Kidney (tissue), 14 donors: ENCODE results near the gene P4HB. TPM values are rescaled to one million over a fixed set of nuclear protein-coding genes. Genes with fewer than 3 reads are reported as not detected.

Experiments
- DNase-seq, 5 donors: peaks; one replicate each; pipeline ENCODE4 v3.0.0-alpha.2; 2013 to 2020
- FAIRE-seq: peaks from 2 replicates; lab custom pipeline; 2012; peaks lifted over from hg19 to GRCh38; lab: Jason Lieb, UNC
- H3K27ac ChIP-seq, 2 donors: one replicate each; pipeline ENCODE4 v1.7.0; 2013; ENCODE audit warnings: low read depth in 2 of 2, low read length in 2 of 2, inconsistent platforms in 1 of 2
- H3K27me3 ChIP-seq: one replicate; pipeline ENCODE4 v1.7.1; 2013; ENCODE audit warnings: low read length, inconsistent platforms; ENCODE audit not compliant: control insufficient read depth, insufficient read depth
- H3K36me3 ChIP-seq, 3 donors: one replicate each; pipeline versions ENCODE4 v1.7.0 to v1.7.1; 2013; ENCODE audit warnings: low read length in 3 of 3, control low read depth in 1 of 3, inconsistent platforms in 1 of 3; ENCODE audit not compliant: insufficient read depth in 3 of 3, control insufficient read depth in 2 of 3
- H3K4me1 ChIP-seq, 3 donors: one replicate each; pipeline versions ENCODE4 v1.7.0 to v1.7.1; 2013; ENCODE audit warnings: low read length in 3 of 3, inconsistent platforms in 1 of 3, low read depth in 1 of 3; ENCODE audit not compliant: control insufficient read depth in 2 of 3, insufficient read depth in 2 of 3
- H3K4me3 ChIP-seq, 3 donors: one replicate each; pipeline versions ENCODE4 v1.7.0 to v1.8.1; 2013; ENCODE audit warnings: low read length in 3 of 3, control low read depth in 1 of 3, inconsistent platforms in 1 of 3
- H3K9ac ChIP-seq, 3 donors: one replicate each; pipeline versions ENCODE4 v1.7.0 to v1.7.1; 2013; ENCODE audit warnings: low read length in 3 of 3, control low read depth in 1 of 3, inconsistent platforms in 1 of 3
- H3K9me3 ChIP-seq, 3 donors: one replicate each; pipeline versions ENCODE4 v1.7.0 to v1.7.1; 2013; ENCODE audit warnings: low read length in 3 of 3, control low read depth in 1 of 3, inconsistent platforms in 1 of 3; ENCODE audit not compliant: control insufficient read depth in 2 of 3, insufficient read depth in 1 of 3
- CTCF ChIP-seq: IDR thresholded peaks from 3 replicates; pipeline ENCODE4 v1.5.1; 2012; ENCODE audit warnings: mild to moderate bottlenecking, moderate library complexity, borderline replicate concordance; ENCODE audit not compliant: insufficient read depth; ENCODE audit errors: extremely low read depth
- intact Hi-C: fragments of 100-400 bp; cut with DNase I; formaldehyde crosslinking; loops from one replicate; pipeline ENCODE4 v1.11.1; 2022
- polyA plus RNA-seq: library from polyadenylated mRNA; stranded (reverse); fragments of 350-450 nt; fragmentation: Illumina TruSeq; extraction: RNeasy Lipid Tissue Mini Kit (QIAGEN cat#74804); gene quantifications from one replicate; pipeline ENCODE4 v1.2.3, GENCODE V29; 2014; ENCODE audit warnings: low read depth, low replicate concordance; ENCODE audit not compliant: insufficient read depth
- total RNA-seq: library from RNA; stranded (reverse); fragmentation: NEBNext Ultra II Directional; extraction: Animal tissue kit (Norgen Biotek cat#: 25700); gene quantifications from one replicate; pipeline ENCODE4 v1.2.1, GENCODE V29; 2021
- donor health status: control.
- donor health status: control.
- donor health status: control.
- donor health status: control.
- donor health status: control.
- donor health status: DM: yes; HTN: yes; CAD: no.
- donor health status: Normal renal cell carcinoma (clear cell type).

Gene P4HB
- total and polyA plus RNA-seq, 2 donors from 2014 or later, result 411 to 482 TPM

GRCh38 chr17:81833160-81833920, 27.0 kb downstream of the P4HB start, which contains the start of gene MCRIP1:
Gene MCRIP1, minus strand, starts transcription at chr17:81833291. Its CDS starts 8,785 bp downstream, at chr17:81824506.
- intact Hi-C loops, result no loop called here
- Histone ChIP-seq H3K36me3 (no peaks in the 10 kb centered on the region), H3K9ac (peak within 1 kb of the TSS; percentile 45 to 85 (median 77)), H3K27me3 (no peaks in the 10 kb centered on the region), H3K4me3 (peak within 1 kb of the TSS; percentile 63 to 76 (median 65)), H3K9me3 (no peaks in the 10 kb centered on the region), H3K4me1 (peaks cover 0 to 22% (median 4%) of the 10 kb centered on the region in 3 donors), H3K27ac (peak within 1 kb of the TSS; percentile 85 to 95)
- peak; percentile 95 to 99 (median 96) for DNase-seq
- no peak for FAIRE-seq
- TF ChIP-seq CTCF, result no peak

GRCh38 chr17:81832608-81833159, 27.7 kb downstream of the P4HB start:
- FAIRE-seq (no peak), DNase-seq (peak in 2 of 5 donors; percentile 27 to 45)
- intact Hi-C loops, result no loop called here

GRCh38 chr17:81831957-81832607, 28.3 kb downstream of the P4HB start:
- FAIRE-seq (no peak), DNase-seq (peak in 1 of 5 donors; percentile 81)
- Histone ChIP-seq H3K27me3 (no peaks in the 10 kb centered on the region), H3K9me3 (no peaks in the 10 kb centered on the region), H3K4me3 (peak overlapping the region; percentile 63 to 67 (median 65)), H3K27ac (peak overlapping the region; percentile 83 to 85), H3K4me1 (peaks cover 0 to 22% (median 4%) of the 10 kb centered on the region in 3 donors), H3K36me3 (no peaks in the 10 kb centered on the region), H3K9ac (peak overlapping the region; percentile 45 to 64 (median 56))
- no peak for TF ChIP-seq CTCF
- intact Hi-C loops, result no loop called here

More at GRCh38 chr17:81832608-81833159, 27.7 kb downstream of the P4HB start:
- Histone ChIP-seq H3K36me3 (no peaks in the 10 kb centered on the region), H3K9me3 (no peaks in the 10 kb centered on the region), H3K9ac (peak overlapping the region; percentile 45 to 64 (median 56)), H3K27me3 (no peaks in the 10 kb centered on the region), H3K27ac (peak overlapping the region; percentile 83 to 85), H3K4me3 (peak overlapping the region; percentile 63 to 67 (median 65)), H3K4me1 (peaks cover 0 to 22% (median 4%) of the 10 kb centered on the region in 3 donors)
- no peak for TF ChIP-seq CTCF
